IPS-11a (cell line): Measurements from ENCODE around the gene NID2.

Source experiments
- H3K4me3 ChIP-seq: one replicate; pipeline ENCODE4 v1.5.1; 2013; ENCODE audit warnings: low read depth, low read length, control low read depth

Gene NID2

GRCh38 chr14:52054678-52055077, 14.2 kb downstream of the NID2 start:
- H3K4me3 ChIP-seq, result no peak overlapping the region

GRCh38 chr14:52053044-52053443, 15.8 kb downstream of the NID2 start:
- no peak overlapping the region for H3K4me3 ChIP-seq

- no peak overlapping the region for H3K4me3 ChIP-seq
These were observed 16.4 kb downstream of the NID2 start for GRCh38 chr14:52052288-52052943.

GRCh38 chr14:52051871-52052270, 17.0 kb downstream of the NID2 start:
- H3K4me3 ChIP-seq, result no peak overlapping the region

- no peak overlapping the region for H3K4me3 ChIP-seq
These were observed 17.6 kb downstream of the NID2 start for GRCh38 chr14:52051251-52051650.

GRCh38 chr14:52049721-52050588, 18.9 kb downstream of the NID2 start:
- H3K4me3 ChIP-seq, result no peak overlapping the region

GRCh38 chr14:52049271-52049670, 19.6 kb downstream of the NID2 start:
- no peak overlapping the region for H3K4me3 ChIP-seq

- no peak overlapping the region for H3K4me3 ChIP-seq
These were observed 20.1 kb downstream of the NID2 start for GRCh38 chr14:52048641-52049204.

GRCh38 chr14:52048116-52048515, 20.7 kb downstream of the NID2 start:
- no peak overlapping the region for H3K4me3 ChIP-seq

- H3K4me3 ChIP-seq, result no peak overlapping the region
These were observed 22.4 kb downstream of the NID2 start for GRCh38 chr14:52046376-52046917.

GRCh38 chr14:52044791-52045522, 23.9 kb downstream of the NID2 start:
- no peak overlapping the region for H3K4me3 ChIP-seq

GRCh38 chr14:52043690-52044089, 25.2 kb downstream of the NID2 start:
- H3K4me3 ChIP-seq, result no peak overlapping the region

- no peak overlapping the region for H3K4me3 ChIP-seq
These were observed 26.2 kb downstream of the NID2 start for GRCh38 chr14:52042371-52043289.

- no peak overlapping the region for H3K4me3 ChIP-seq
These were observed 28.3 kb downstream of the NID2 start for GRCh38 chr14:52040598-52040997.

GRCh38 chr14:52039124-52039815, 29.6 kb downstream of the NID2 start:
- no peak overlapping the region for H3K4me3 ChIP-seq

- no peak overlapping the region for H3K4me3 ChIP-seq
These were observed 35.7 kb downstream of the NID2 start for GRCh38 chr14:52033101-52033642.

GRCh38 chr14:52032204-52032801, 36.6 kb downstream of the NID2 start:
- H3K4me3 ChIP-seq, result no peak overlapping the region

- no peak overlapping the region for H3K4me3 ChIP-seq
These were observed 37.1 kb downstream of the NID2 start for GRCh38 chr14:52031781-52032180.

- H3K4me3 ChIP-seq, result no peak overlapping the region
These were observed 39.0 kb downstream of the NID2 start for GRCh38 chr14:52029881-52030280.
